Endodermal cell (in vitro differentiated cells): ENCODE measurements around the gene ZFP92. TPM values are rescaled to one million over a fixed set of nuclear protein-coding genes. Genes with fewer than 3 reads are reported as not detected.

Experiments
- DNase-seq: peaks from one replicate; pipeline ENCODE4 v3.0.0-alpha.2; 2017
- H3K27ac ChIP-seq: 2 replicates; pipeline ENCODE4 v1.5.1; 2013; ENCODE audit warnings: mild to moderate bottlenecking, low read depth, low read length, moderate library complexity
- H3K27me3 ChIP-seq: 2 replicates; pipeline ENCODE4 v1.6.1; 2013; ENCODE audit warnings: mild to moderate bottlenecking, low read length, moderate library complexity; ENCODE audit not compliant: insufficient read depth, control insufficient read depth, poor library complexity, severe bottlenecking
- H3K36me3 ChIP-seq: 2 replicates; pipeline ENCODE4 v1.7.0; 2013; ENCODE audit warnings: mild to moderate bottlenecking, low read length, moderate library complexity; ENCODE audit not compliant: control insufficient read depth, insufficient read depth
- H3K4me1 ChIP-seq: one replicate; pipeline ENCODE4 v1.7.0; 2013; ENCODE audit warnings: low read length; ENCODE audit not compliant: control insufficient read depth, insufficient read depth
- H3K4me3 ChIP-seq: 2 replicates; pipeline ENCODE4 v1.5.1; 2013; ENCODE audit warnings: mild to moderate bottlenecking, low read length, moderate library complexity
- H3K9ac ChIP-seq: 2 replicates; pipeline ENCODE4 v1.6.1; 2013; ENCODE audit warnings: mild to moderate bottlenecking, low read length, moderate library complexity; ENCODE audit not compliant: poor library complexity, severe bottlenecking; ENCODE audit errors: extremely low read depth
- H3K9me3 ChIP-seq: 2 replicates; pipeline ENCODE4 v1.6.1; 2013; ENCODE audit warnings: mild to moderate bottlenecking, low read length, moderate library complexity; ENCODE audit not compliant: control insufficient read depth
- H3K27ac Mint-ChIP-seq: 2 replicates; pipeline ENCODE4 v1.8.0; 2020; ENCODE audit warnings: mixed read lengths
- H3K27me3 Mint-ChIP-seq: 2 replicates; pipeline ENCODE4 v1.8.0; 2021; ENCODE audit warnings: mild to moderate bottlenecking, mixed read lengths; ENCODE audit not compliant: insufficient read depth
- H3K36me3 Mint-ChIP-seq: 2 replicates; pipeline ENCODE4 v1.8.0; 2020; ENCODE audit warnings: low read depth, mixed read lengths
- H3K4me1 Mint-ChIP-seq: 2 replicates; pipeline ENCODE4 v1.8.0; 2020; ENCODE audit warnings: mixed read lengths
- H3K4me3 Mint-ChIP-seq: 2 replicates; pipeline ENCODE4 v1.8.0; 2020; ENCODE audit warnings: mild to moderate bottlenecking, moderate library complexity, mixed read lengths
- H3K9me3 Mint-ChIP-seq: 2 replicates; pipeline ENCODE4 v1.8.0; 2020; ENCODE audit warnings: mild to moderate bottlenecking, mixed read lengths
- CTCF ChIP-seq: fragments of 200-600 bp; sonication (generic); conservative IDR thresholded peaks from 2 replicates; pipeline ENCODE4 v1.5.0; 2021; ENCODE audit warnings: antibody characterized with exemption, mild to moderate bottlenecking
- WGBS, 2 experiments: methylation state at CpG; one replicate each; pipeline versions ENCODE4 v1.1.5 to v1.1.7; 2013; ENCODE audit warnings: missing lambda C conversion rate in 2 of 2, mixed read lengths in 1 of 2; ENCODE audit not compliant: insufficient coverage in 1 of 2, insufficient read length in 1 of 2; 5-methylcytosine and 5-hydroxymethylcytosine counted together
- total RNA-seq, 2 donors: library from RNA; stranded (reverse); fragmentation: NEBNext Ultra II Directional in 1 of 2; extraction: Animal tissue kit (Norgen Biotek cat#: 25700) in 1 of 2; gene quantifications; 2 replicates in 1 of 2; 3 replicates in 1 of 2; pipeline ENCODE4 v1.2.1, GENCODE V29; 2021

ZFP92 gene
- total RNA-seq, 2 donors from 2014 or later = 0.29 to 0.31 TPM

- Histone ChIP-seq H3K9ac (no peak overlapping the region), H3K36me3 (no peaks in the 10 kb centered on the region), H3K9me3 (no peaks in the 10 kb centered on the region), H3K27ac (no peak overlapping the region), H3K4me3 (no peak overlapping the region), H3K4me1 (no peaks in the 10 kb centered on the region), H3K27me3 (peaks cover 23% of the 10 kb centered on the region)
- Mint-ChIP-seq H3K36me3 (no peaks in the 10 kb centered on the region), H3K4me1 (no peaks in the 10 kb centered on the region), H3K27me3 (peaks cover 36% of the 10 kb centered on the region), H3K4me3 (no peak overlapping the region), H3K27ac (no peak overlapping the region), H3K9me3 (peaks cover 61% of the 10 kb centered on the region)
- DNase-seq = no peak
- TF ChIP-seq CTCF = no peak
- 88 to 89% methylated on average over 3 to 10 of the region's 10 CpGs for WGBS, 2 experiments
Observed at GRCh38 chrX:153408221-153408721, 3.0 kb upstream of the ZFP92 start.

GRCh38 chrX:153408871-153409351 is 2.4 kb upstream of the ZFP92 start:
- H3K9me3 ChIP-seq = no peaks in the 10 kb centered on the region
- peaks cover 22% of the 10 kb centered on the region for H3K27me3 ChIP-seq
- Mint-ChIP-seq H3K4me3 (no peak overlapping the region), H3K4me1 (no peaks in the 10 kb centered on the region), H3K27me3 (peaks cover 33% of the 10 kb centered on the region), H3K27ac (no peak overlapping the region), H3K9me3 (peaks cover 63% of the 10 kb centered on the region), H3K36me3 (no peaks in the 10 kb centered on the region)
- H3K9ac ChIP-seq = no peak overlapping the region
- H3K4me1 ChIP-seq = no peaks in the 10 kb centered on the region
- no peaks in the 10 kb centered on the region for H3K36me3 ChIP-seq
- TF ChIP-seq CTCF = no peak
- H3K4me3 ChIP-seq = no peak overlapping the region
- 60 to 86% methylated on average over 1 to 10 of the region's 12 CpGs for WGBS, 2 experiments
- no peak overlapping the region for H3K27ac ChIP-seq
- no peak for DNase-seq

GRCh38 chrX:153409414-153410101 is 1.7 kb upstream of the ZFP92 start:
- H3K27me3 Mint-ChIP-seq = peaks cover 33% of the 10 kb centered on the region
- no peak overlapping the region for H3K4me3 ChIP-seq
- H3K27me3 ChIP-seq = peaks cover 22% of the 10 kb centered on the region
- H3K4me1 Mint-ChIP-seq = no peaks in the 10 kb centered on the region
- H3K36me3 ChIP-seq = no peaks in the 10 kb centered on the region
- no peak for DNase-seq
- H3K9me3 ChIP-seq = no peaks in the 10 kb centered on the region
- H3K4me1 ChIP-seq = no peaks in the 10 kb centered on the region
- H3K36me3 Mint-ChIP-seq = no peaks in the 10 kb centered on the region
- H3K27ac Mint-ChIP-seq = no peak overlapping the region
- WGBS, 2 experiments = 92 to 97% methylated on average over 6 to 28 of the region's 30 CpGs
- H3K27ac ChIP-seq = no peak overlapping the region
- no peak overlapping the region for H3K4me3 Mint-ChIP-seq
- H3K9me3 Mint-ChIP-seq = peaks cover 66% of the 10 kb centered on the region
- no peak for TF ChIP-seq CTCF
- H3K9ac ChIP-seq = no peak overlapping the region
